Upper lobe of left lung (tissue), 4 donors: ENCODE measurements around the gene MESP2.

Experiments
- EP300 ChIP-seq, 4 donors: sonication (generic); formaldehyde crosslinking; IDR thresholded peaks; one replicate each; pipeline ENCODE4 v1.5.1; 2017; ENCODE audit warnings: antibody characterized with exemption in 4 of 4, control low read depth in 2 of 4
- POLR2A ChIP-seq, 4 donors: fragments of 450-650 bp; IDR thresholded peaks; one replicate each; pipeline ENCODE4 v1.5.1; 2016 to 2017; ENCODE audit warnings: antibody characterized with exemption in 4 of 4, mild to moderate bottlenecking in 2 of 4
- TF ChIP-seq, protein P1 (sequence below), 6 experiments: fragments of 450-650 bp in 4 of 6; fragments of 200-600 bp in 2 of 6; sonication (generic) in 2 of 6; IDR thresholded peaks; one replicate each; pipeline ENCODE4 v1.5.1; 2016 to 2019; ENCODE audit warnings: antibody characterized with exemption in 6 of 6

DNA sequence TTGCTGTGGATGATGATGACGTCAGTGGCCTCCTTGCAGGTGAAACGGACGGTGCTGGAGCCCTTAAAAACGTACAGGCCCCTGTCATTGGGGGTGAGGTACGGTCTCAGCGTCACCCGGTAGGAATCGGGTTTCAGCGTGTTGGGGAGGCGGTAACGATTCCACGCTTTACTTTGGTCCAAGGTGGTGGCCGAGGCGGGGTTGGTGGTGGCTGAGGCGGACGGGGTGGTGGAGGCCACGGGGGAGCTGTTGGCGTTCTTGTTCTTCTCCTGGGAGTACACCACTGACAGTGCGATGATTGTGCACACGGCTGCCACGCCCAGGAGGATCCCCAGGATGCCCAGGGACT is 30.1 kb downstream of the MESP2 start:
- TF ChIP-seq, protein P1, sequence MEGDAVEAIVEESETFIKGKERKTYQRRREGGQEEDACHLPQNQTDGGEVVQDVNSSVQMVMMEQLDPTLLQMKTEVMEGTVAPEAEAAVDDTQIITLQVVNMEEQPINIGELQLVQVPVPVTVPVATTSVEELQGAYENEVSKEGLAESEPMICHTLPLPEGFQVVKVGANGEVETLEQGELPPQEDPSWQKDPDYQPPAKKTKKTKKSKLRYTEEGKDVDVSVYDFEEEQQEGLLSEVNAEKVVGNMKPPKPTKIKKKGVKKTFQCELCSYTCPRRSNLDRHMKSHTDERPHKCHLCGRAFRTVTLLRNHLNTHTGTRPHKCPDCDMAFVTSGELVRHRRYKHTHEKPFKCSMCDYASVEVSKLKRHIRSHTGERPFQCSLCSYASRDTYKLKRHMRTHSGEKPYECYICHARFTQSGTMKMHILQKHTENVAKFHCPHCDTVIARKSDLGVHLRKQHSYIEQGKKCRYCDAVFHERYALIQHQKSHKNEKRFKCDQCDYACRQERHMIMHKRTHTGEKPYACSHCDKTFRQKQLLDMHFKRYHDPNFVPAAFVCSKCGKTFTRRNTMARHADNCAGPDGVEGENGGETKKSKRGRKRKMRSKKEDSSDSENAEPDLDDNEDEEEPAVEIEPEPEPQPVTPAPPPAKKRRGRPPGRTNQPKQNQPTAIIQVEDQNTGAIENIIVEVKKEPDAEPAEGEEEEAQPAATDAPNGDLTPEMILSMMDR (IDR thresholded peaks at IDR 0.05), result no peak
- TF ChIP-seq POLR2A (IDR thresholded peaks at IDR 0.05), result no peak
- no peak for TF ChIP-seq EP300 (IDR thresholded peaks at IDR 0.05)
